Neural cell (in vitro differentiated cells): ENCODE measurements around the gene MUC2. TPM values are rescaled to one million over a fixed set of nuclear protein-coding genes. Genes with fewer than 3 reads are reported as not detected.

ENCODE experiments used
- H2AFZ ChIP-seq: fragments of 200-600, 300-800 bp; sonication (generic), shearing (Covaris generic); 2 replicates; pipeline ENCODE4 v1.6.0; 2014; ENCODE audit warnings: low read depth, mild to moderate bottlenecking, antibody characterized with exemption, low read length, moderate library complexity
- H3F3A ChIP-seq: fragments of 200-600 bp; shearing (Covaris generic); 2 replicates; pipeline ENCODE4 v1.6.1; 2016; ENCODE audit warnings: mild to moderate bottlenecking, moderate library complexity, mixed read lengths, antibody characterized with exemption, low read length; ENCODE audit not compliant: insufficient read depth, poor library complexity, severe bottlenecking
- H3K27ac ChIP-seq: fragments of 200-600, 300-800 bp; sonication (generic), shearing (Covaris generic); 2 replicates; pipeline ENCODE4 v1.5.1; 2014; ENCODE audit warnings: mild to moderate bottlenecking, low read length, moderate library complexity
- H3K27me3 ChIP-seq: fragments of 300-800, 200-600 bp; sonication (generic), shearing (Covaris generic); 2 replicates; pipeline ENCODE4 v1.6.0; 2014; ENCODE audit warnings: mild to moderate bottlenecking, low read depth, low read length, moderate library complexity; ENCODE audit not compliant: insufficient read depth
- H3K36me3 ChIP-seq: fragments of 300-800, 200-600 bp; sonication (generic), shearing (Covaris generic); 2 replicates; pipeline ENCODE4 v1.5.1; 2014; ENCODE audit warnings: mild to moderate bottlenecking, antibody characterized with exemption, low read length, moderate library complexity; ENCODE audit not compliant: insufficient read depth
- H3K4me2 ChIP-seq: fragments of 300-800, 200-600 bp; sonication (generic), shearing (Covaris generic); 2 replicates; pipeline ENCODE4 v1.6.0; 2014; ENCODE audit warnings: mild to moderate bottlenecking, low read length
- H3K4me3 ChIP-seq: fragments of 300-800, 200-600 bp; sonication (generic), shearing (Covaris generic); 2 replicates; pipeline ENCODE4 v1.5.1; 2014; ENCODE audit warnings: mild to moderate bottlenecking, low read length, moderate library complexity
- H3K79me2 ChIP-seq: fragments of 200-600 bp; shearing (Covaris generic); replicated peaks from 2 replicates; pipeline ENCODE4 v1.6.0; 2014; ENCODE audit warnings: mild to moderate bottlenecking, low read length, moderate library complexity; ENCODE audit not compliant: insufficient read depth
- H3K9ac ChIP-seq: fragments of 300-800, 200-600 bp; sonication (generic), shearing (Covaris generic); 2 replicates; pipeline ENCODE4 v1.6.1; 2016; ENCODE audit warnings: mild to moderate bottlenecking, low read length, mixed read lengths
- H3K9me2 ChIP-seq: fragments of 200-600 bp; shearing (Covaris generic); 2 replicates; pipeline ENCODE4 v1.6.1; 2016; ENCODE audit warnings: mild to moderate bottlenecking, low read length, mixed read lengths; ENCODE audit not compliant: insufficient read depth
- H3K9me3 ChIP-seq: fragments of 200-600, 300-800 bp; sonication (generic), shearing (Covaris generic); 2 replicates; pipeline ENCODE4 v1.6.1; 2016; ENCODE audit warnings: mild to moderate bottlenecking, mixed run types, low read length, moderate library complexity, mixed read lengths
- H4K20me1 ChIP-seq: fragments of 200-600 bp; shearing (Covaris generic); 2 replicates; pipeline ENCODE4 v1.6.1; 2016; ENCODE audit warnings: mild to moderate bottlenecking, mixed run types; ENCODE audit not compliant: insufficient read depth
- CTCF ChIP-seq: fragments of 450-650 bp; IDR thresholded peaks from 2 replicates; pipeline ENCODE4 v1.5.1; 2014; ENCODE audit warnings: antibody characterized with exemption, mild to moderate bottlenecking, moderate library complexity; ENCODE audit not compliant: poor library complexity, severe bottlenecking
- EP300 ChIP-seq: fragments of 450-650 bp; conservative IDR thresholded peaks from 2 replicates; pipeline ENCODE4 v1.6.1; 2014; ENCODE audit warnings: antibody characterized with exemption, mild to moderate bottlenecking, moderate library complexity; ENCODE audit not compliant: poor library complexity, severe bottlenecking
- EZH2 ChIP-seq: fragments of 200-600, 300-800 bp; shearing (Covaris generic), sonication (generic); IDR thresholded peaks from 2 replicates; pipeline ENCODE4 v1.6.1; 2014; ENCODE audit warnings: antibody characterized with exemption, low read length, borderline replicate concordance, mild to moderate bottlenecking; ENCODE audit not compliant: insufficient read depth, poor library complexity, severe bottlenecking
- MXI1 ChIP-seq: fragments of 450-650 bp; conservative IDR thresholded peaks from 2 replicates; pipeline ENCODE4 v1.6.1; 2014; ENCODE audit warnings: antibody characterized with exemption, mild to moderate bottlenecking; ENCODE audit not compliant: poor library complexity, severe bottlenecking
- POLR2AphosphoS5 ChIP-seq: IDR thresholded peaks from 2 replicates; pipeline ENCODE4 v1.6.1; 2012
- RAD21 ChIP-seq: fragments of 450-650 bp; conservative IDR thresholded peaks from 2 replicates; pipeline ENCODE4 v1.6.1; 2014; ENCODE audit warnings: antibody characterized with exemption, mild to moderate bottlenecking, moderate library complexity
- REST ChIP-seq: IDR thresholded peaks from 2 replicates; pipeline ENCODE4 v1.6.1; 2012; ENCODE audit warnings: borderline replicate concordance
- SMC3 ChIP-seq: fragments of 450-650 bp; conservative IDR thresholded peaks from 2 replicates; pipeline ENCODE4 v1.6.1; 2014; ENCODE audit warnings: antibody characterized with exemption, mild to moderate bottlenecking, moderate library complexity; ENCODE audit not compliant: poor library complexity
- TAF1 ChIP-seq: IDR thresholded peaks from 2 replicates; pipeline ENCODE4 v1.6.1; 2012; ENCODE audit warnings: low read depth
- polyA plus RNA-seq: library from polyadenylated mRNA; depleted of rRNA; stranded (reverse); fragments of >200 nt; gene quantifications from 2 replicates; pipeline ENCODE4 v1.2.3, GENCODE V29; 2014

The MUC2 gene
- polyA plus RNA-seq, 1 donor from 2014 or later = not detected

DNA sequence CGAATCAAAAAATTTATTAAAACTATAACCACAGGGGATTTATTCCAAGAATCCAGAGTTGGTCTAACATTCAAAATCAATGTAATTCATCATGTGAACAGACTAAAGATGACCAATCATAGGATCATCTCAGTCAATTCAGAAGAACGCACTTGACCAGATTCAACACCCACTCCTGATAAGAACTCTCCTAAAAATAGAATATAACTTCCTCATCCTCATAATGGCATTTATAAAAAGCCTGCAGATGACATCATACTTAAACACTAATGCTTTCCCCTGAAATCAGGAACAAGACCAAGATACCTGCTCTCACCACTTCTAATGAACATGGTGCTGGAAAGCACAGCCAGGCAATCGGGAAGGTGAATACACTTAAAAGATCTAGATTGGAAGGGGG lies 10.5 kb upstream of the MUC2 start:
- no peak overlapping the region for H3K4me3 ChIP-seq
- no peaks in the 10 kb centered on the region for H3F3A ChIP-seq
- no peaks in the 10 kb centered on the region for H3K9me2 ChIP-seq
- TF ChIP-seq SMC3 = no peak
- TF ChIP-seq TAF1 = no peak
- no peak for TF ChIP-seq EZH2
- TF ChIP-seq POLR2AphosphoS5 = no peak
- TF ChIP-seq EP300 = no peak
- TF ChIP-seq MXI1 = no peak
- no peak for TF ChIP-seq RAD21
- no peak for TF ChIP-seq CTCF
- no peak for TF ChIP-seq REST
- H3K9ac ChIP-seq = no peak overlapping the region
- no peaks in the 10 kb centered on the region for H3K36me3 ChIP-seq
- no peaks in the 10 kb centered on the region for H4K20me1 ChIP-seq
- H3K27ac ChIP-seq = no peak overlapping the region
- H3K9me3 ChIP-seq = peaks cover 5% of the 10 kb centered on the region
- H3K4me2 ChIP-seq = no peak overlapping the region
- H3K27me3 ChIP-seq = no peaks in the 10 kb centered on the region
- no peak overlapping the region for H2AFZ ChIP-seq
- no peaks in the 10 kb centered on the region for H3K79me2 ChIP-seq

- Histone ChIP-seq H3K4me3 (no peak overlapping the region), H4K20me1 (no peaks in the 10 kb centered on the region), H3K9ac (no peak overlapping the region), H3K9me2 (no peaks in the 10 kb centered on the region), H3F3A (no peaks in the 10 kb centered on the region), H2AFZ (no peak overlapping the region), H3K4me2 (no peak overlapping the region), H3K9me3 (no peaks in the 10 kb centered on the region), H3K36me3 (no peaks in the 10 kb centered on the region), H3K27ac (no peak overlapping the region), H3K79me2 (no peaks in the 10 kb centered on the region), H3K27me3 (no peaks in the 10 kb centered on the region)
- TF ChIP-seq CTCF = no peak
- TF ChIP-seq REST = no peak
- TF ChIP-seq MXI1 = no peak
- no peak for TF ChIP-seq TAF1
- TF ChIP-seq POLR2AphosphoS5 = no peak
- TF ChIP-seq EP300 = no peak
- TF ChIP-seq SMC3 = no peak
- TF ChIP-seq EZH2 = no peak
- TF ChIP-seq RAD21 = no peak
These were observed 6.7 kb upstream of the MUC2 start for GRCh38 chr11:1067812-1068496.
